ENCODE data around the gene PHETA2. TPM values are rescaled to one million over a fixed set of nuclear protein-coding genes. Genes with fewer than 3 reads are reported as not detected.

The PHETA2 gene
- total and polyA plus RNA-seq, 2 of the 13 experiments (the other 11 are each of a cell fraction or from before 2014, with no cell fraction given): 0.07 TPM; not detected in 1

GRCh38 chr22:42068291-42068690, 5.8 kb upstream of the PHETA2 start:
- WGBS (ENCODE audit: low lambda C conversion rate): 90% methylated on average over 2 of the region's 4 CpGs
- no peak for FAIRE-seq
- ATAC-seq: no peak
- Histone ChIP-seq H4K20me1 (ENCODE audit: insufficient read depth, low read length) (no peaks in the 10 kb centered on the region), H3K27me3 (ENCODE audit: control insufficient read depth in 1 of 2, insufficient read depth in 2 of 2, low read length in 2 of 2) (no peaks in the 10 kb centered on the region), H3K9ac (ENCODE audit: insufficient read depth, low read depth, low read length) (no peak overlapping the region), H2AFZ (ENCODE audit: low read length) (no peak overlapping the region), H3K79me2 (ENCODE audit: insufficient read depth, low read length) (no peaks in the 10 kb centered on the region), H3K4me1 (ENCODE audit: insufficient read depth, low read length) (peaks cover 47% of the 10 kb centered on the region), H3K36me3 (replicated peaks in 1 of 2; ENCODE audit: control insufficient read depth in 1 of 2, insufficient read depth in 2 of 2, low read length in 2 of 2) (peaks cover 0 to 5% of the 10 kb centered on the region in 2 experiments; a peak in 3 of 5 replicates), H3K9me3 (ENCODE audit: low read length) (no peaks in the 10 kb centered on the region), H3K4me3 (replicated peaks in 1 of 3; ENCODE audit: insufficient read depth in 1 of 3, low read depth in 2 of 3, low read length in 3 of 3) (no peak overlapping the region), H3K4me2 (ENCODE audit: low read depth, low read length) (no peak overlapping the region), H3K27ac (ENCODE audit: extremely low read length, insufficient read depth, low read length) (no peak overlapping the region)
- ChIA-PET CTCF (ENCODE audit: low intra/inter-chr PET ratio, low total read pairs) (no interaction called here), POLR2A (no interaction called here)
- no peak for DNase-seq (ENCODE audit: low spot score)
- no TSS peak for BruUV-seq (replicated peaks)
- in situ Hi-C loops (cut with HindIII; ENCODE audit: extremely low pct_ligation_motif_present, low pct_unique_long_range_greater_than_20kb): no loop called here
- intact Hi-C loops (cut with micrococcal nuclease; ENCODE audit: unreplicated experiment): no loop called here
- TF ChIP-seq MEIS2 (CRISPR knock-in tag; IDR thresholded peaks at IDR 0.05) (no peak), ZMYM4 (CRISPR knock-in tag; IDR thresholded peaks at IDR 0.05) (no peak), ZNF205 (CRISPR knock-in tag; IDR thresholded peaks at IDR 0.05) (no peak), ZNF484 (CRISPR knock-in tag; IDR thresholded peaks at IDR 0.05; ENCODE audit: borderline replicate concordance, low read depth) (no peak), HIVEP1 (CRISPR knock-in tag; IDR thresholded peaks at IDR 0.05) (no peak), CBFB (CRISPR knock-in tag; IDR thresholded peaks at IDR 0.05) (no peak), NR2F1 (CRISPR knock-in tag; IDR thresholded peaks at IDR 0.05) (no peak), FOXA3 (CRISPR knock-in tag; IDR thresholded peaks at IDR 0.05) (no peak), ZNF292 (CRISPR knock-in tag; IDR thresholded peaks at IDR 0.05; ENCODE audit: borderline replicate concordance, low read depth) (no peak), ZNF879 (CRISPR knock-in tag; IDR thresholded peaks at IDR 0.05) (no peak), SP4 (CRISPR knock-in tag; IDR thresholded peaks at IDR 0.05) (no peak), KMT2B (CRISPR knock-in tag; IDR thresholded peaks at IDR 0.05) (no peak), HMG20B (CRISPR knock-in tag; conservative IDR thresholded peaks at IDR 0.05) (no peak), ZNF124 (CRISPR knock-in tag; IDR thresholded peaks at IDR 0.05) (no peak), TCF7 (IDR thresholded peaks at IDR 0.05; ENCODE audit: low read depth) (no peak), ZNF337 (CRISPR knock-in tag; IDR thresholded peaks at IDR 0.05; ENCODE audit: borderline replicate concordance, low read depth) (no peak), ZNF34 (CRISPR knock-in tag; IDR thresholded peaks at IDR 0.05; ENCODE audit: borderline replicate concordance) (no peak), RBAK (CRISPR knock-in tag; IDR thresholded peaks at IDR 0.05) (no peak), BRCA1 (CRISPR knock-in tag; IDR thresholded peaks at IDR 0.05) (no peak)
